Endothelial cell of umbilical vein (primary cell): ENCODE results near the gene CNRIP1.
A peak's percentile ranks its signal among the peaks of the same experiment; 100 is the strongest.

Experiments used
- EZH2 ChIP-seq: IDR thresholded peaks from 2 replicates; pipeline ENCODE4 v1.6.1; 2012; ENCODE audit warnings: borderline replicate concordance, low read depth, mild to moderate bottlenecking, moderate library complexity, low read length, inconsistent platforms; ENCODE audit not compliant: severe bottlenecking
- GATA2 ChIP-seq: IDR thresholded peaks from 2 replicates; pipeline ENCODE4 v1.7.0; 2011; ENCODE audit warnings: low read depth, mild to moderate bottlenecking, moderate library complexity, mixed read lengths, low read length; ENCODE audit not compliant: insufficient read length, insufficient read depth
- MYC ChIP-seq: IDR thresholded peaks from one replicate; pipeline ENCODE4 v1.6.1; 2011; ENCODE audit warnings: mild to moderate bottlenecking, low read depth, low read length
- POLR2A ChIP-seq: IDR thresholded peaks from 2 replicates; pipeline ENCODE4 v1.6.1; 2012; ENCODE audit warnings: low read depth, mild to moderate bottlenecking, control low read depth, low read length
- TF ChIP-seq, protein P1 (sequence below), 2 donors: IDR thresholded peaks; 1 replicate in 1 of 2; 2 replicates in 1 of 2; pipeline ENCODE4 v1.5.1; 2011; ENCODE audit warnings: low read length in 2 of 2, mild to moderate bottlenecking in 2 of 2, moderate library complexity in 2 of 2, control low read depth in 1 of 2, inconsistent platforms in 1 of 2, low read depth in 1 of 2; ENCODE audit not compliant: insufficient read depth in 1 of 2; ENCODE audit errors: extremely low read depth in 1 of 2

DNA sequence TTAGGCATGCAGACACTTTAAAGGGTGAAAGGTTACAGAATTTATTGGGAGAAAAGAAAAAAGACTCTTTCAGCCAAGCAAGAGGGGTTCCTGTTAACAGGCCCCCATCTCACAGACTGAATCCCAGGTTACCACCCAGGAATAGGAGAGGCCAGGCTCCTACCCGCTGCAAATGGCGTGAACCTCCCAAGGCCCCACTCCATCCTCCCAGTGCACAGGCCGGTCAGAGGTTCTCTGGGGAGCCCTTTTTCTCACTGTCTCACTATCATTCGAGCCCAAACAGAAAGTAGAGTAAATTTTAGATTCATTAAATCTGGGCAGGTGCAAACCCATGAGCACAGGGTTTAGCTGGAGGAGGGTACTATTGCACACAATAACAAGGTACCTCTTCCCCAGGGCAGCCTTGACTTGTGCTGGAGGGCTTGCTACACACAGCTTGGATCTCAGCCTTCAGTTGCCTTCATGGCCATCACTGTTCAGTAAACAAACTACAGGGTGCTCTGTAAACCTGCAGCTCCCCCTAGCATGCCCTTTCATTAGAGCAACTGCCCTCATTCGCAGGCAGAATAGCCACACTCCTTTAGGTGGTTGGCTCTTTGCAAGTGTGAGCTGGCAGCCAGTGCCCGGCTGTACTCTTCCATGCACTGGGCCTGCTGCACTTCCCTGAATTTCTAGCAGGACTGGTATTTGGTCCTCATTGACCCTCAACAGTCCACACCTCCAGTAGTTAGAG is 38.0 kb upstream of the CNRIP1 start:
- TF ChIP-seq EZH2 (no peak), MYC (no peak), POLR2A (no peak), GATA2 (no peak)
- TF ChIP-seq, protein P1, sequence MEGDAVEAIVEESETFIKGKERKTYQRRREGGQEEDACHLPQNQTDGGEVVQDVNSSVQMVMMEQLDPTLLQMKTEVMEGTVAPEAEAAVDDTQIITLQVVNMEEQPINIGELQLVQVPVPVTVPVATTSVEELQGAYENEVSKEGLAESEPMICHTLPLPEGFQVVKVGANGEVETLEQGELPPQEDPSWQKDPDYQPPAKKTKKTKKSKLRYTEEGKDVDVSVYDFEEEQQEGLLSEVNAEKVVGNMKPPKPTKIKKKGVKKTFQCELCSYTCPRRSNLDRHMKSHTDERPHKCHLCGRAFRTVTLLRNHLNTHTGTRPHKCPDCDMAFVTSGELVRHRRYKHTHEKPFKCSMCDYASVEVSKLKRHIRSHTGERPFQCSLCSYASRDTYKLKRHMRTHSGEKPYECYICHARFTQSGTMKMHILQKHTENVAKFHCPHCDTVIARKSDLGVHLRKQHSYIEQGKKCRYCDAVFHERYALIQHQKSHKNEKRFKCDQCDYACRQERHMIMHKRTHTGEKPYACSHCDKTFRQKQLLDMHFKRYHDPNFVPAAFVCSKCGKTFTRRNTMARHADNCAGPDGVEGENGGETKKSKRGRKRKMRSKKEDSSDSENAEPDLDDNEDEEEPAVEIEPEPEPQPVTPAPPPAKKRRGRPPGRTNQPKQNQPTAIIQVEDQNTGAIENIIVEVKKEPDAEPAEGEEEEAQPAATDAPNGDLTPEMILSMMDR (IDR thresholded peaks at IDR 0.05; ENCODE audit: extremely low read depth in 1 of 2, insufficient read depth in 1 of 2, low read depth in 1 of 2, low read length in 2 of 2), result peak; percentile 23 to 57
